H1 (cell line): ENCODE results near the gene ATF3.

Source experiments
- CTCF ChIP-seq, 3 experiments: IDR thresholded peaks; 1 replicate in 2 of 3; 2 replicates in 1 of 3; pipeline versions ENCODE4 v1.5.1 to v1.6.1; 2011; ENCODE audit warnings: low read length in 3 of 3, mild to moderate bottlenecking in 3 of 3, inconsistent platforms in 2 of 3, low read depth in 1 of 3, moderate library complexity in 1 of 3; ENCODE audit not compliant: insufficient read depth in 1 of 3; ENCODE audit errors: control extremely low read depth in 1 of 3
- RBBP5 ChIP-seq: IDR thresholded peaks from 2 replicates; pipeline ENCODE4 v1.7.1; 2012; ENCODE audit warnings: low read depth, mild to moderate bottlenecking, inconsistent platforms, low read length, moderate library complexity, borderline replicate concordance
- YY1 ChIP-seq: IDR thresholded peaks from 2 replicates; pipeline ENCODE4 v1.6.1; 2011; ENCODE audit warnings: low read depth, mild to moderate bottlenecking, low read length

- TF ChIP-seq RBBP5 (no peak), CTCF (IDR thresholded peaks at IDR 0.05; ENCODE audit: control extremely low read depth in 1 of 3, insufficient read depth in 1 of 3, low read depth in 1 of 3, low read length in 3 of 3) (no peak), YY1 (no peak)
These were observed 61.0 kb downstream of the ATF3 start for GRCh38 chr1:212669600-212669999.
